Colonic mucosa (tissue), 4 donors: Measurements from ENCODE around the gene HDAC4. TPM values are rescaled to one million over a fixed set of nuclear protein-coding genes. Genes with fewer than 3 reads are reported as not detected.

Source experiments
- DNase-seq: peaks from one replicate; pipeline ENCODE4 v3.0.0-alpha.2; 2020
- H3K27ac ChIP-seq: fragments of 200-600 bp; one replicate; pipeline ENCODE4 v1.8.0; 2021
- H3K27me3 ChIP-seq: fragments of 200-600 bp; one replicate; pipeline ENCODE4 v1.8.0; 2021
- H3K36me3 ChIP-seq: fragments of 200-600 bp; one replicate; pipeline ENCODE4 v1.8.0; 2021
- H3K4me1 ChIP-seq: fragments of 200-600 bp; one replicate; pipeline ENCODE4 v1.8.0; 2021; ENCODE audit warnings: mild to moderate bottlenecking
- H3K4me3 ChIP-seq: fragments of 200-600 bp; one replicate; pipeline ENCODE4 v1.8.0; 2021
- H3K9ac ChIP-seq, 2 donors: one replicate each; pipeline ENCODE4 v1.7.0; 2013; ENCODE audit warnings: control low read depth in 2 of 2, low read depth in 2 of 2, low read length in 2 of 2
- H3K9me3 ChIP-seq: fragments of 200-600 bp; one replicate; pipeline ENCODE4 v1.8.0; 2021
- CTCF ChIP-seq: fragments of 200-600 bp; IDR thresholded peaks from one replicate; pipeline ENCODE4 v1.8.0; 2022; ENCODE audit warnings: antibody characterized with exemption, mild to moderate bottlenecking
- intact Hi-C: fragments of 100-400 bp; cut with DNase I; formaldehyde crosslinking; loops from one replicate; pipeline ENCODE4 v1.14.1; 2022
- total RNA-seq, 2 donors: library from RNA; stranded (reverse); fragmentation: NEBNext Ultra II Directional in 1 of 2; extraction: Animal tissue kit (Norgen Biotek cat#: 25700) in 1 of 2; gene quantifications; one replicate each; pipeline ENCODE4 v1.2.1, GENCODE V29; 2021
- donor health status: healthy.
- donor health status: DM: no; HTN: no; CAD: no.
- donor health status: DM: no; HTN: no; CAD: no.

The HDAC4 gene
- total RNA-seq, 2 donors from 2014 or later: 35.3 to 46.8 TPM

- Histone ChIP-seq H3K4me3 (no peak overlapping the region), H3K9me3 (no peaks in the 10 kb centered on the region), H3K4me1 (no peaks in the 10 kb centered on the region), H3K9ac (no peak overlapping the region), H3K36me3 (no peaks in the 10 kb centered on the region), H3K27ac (no peak overlapping the region), H3K27me3 (no peaks in the 10 kb centered on the region)
- DNase-seq: no peak
- intact Hi-C loops: no loop called here
- no peak for TF ChIP-seq CTCF
Measured at GRCh38 chr2:239089884-239090283, 310.9 kb downstream of the HDAC4 start.

- Histone ChIP-seq H3K9ac (no peak overlapping the region), H3K4me3 (no peak overlapping the region)
Measured at GRCh38 chr2:239087046-239087710, 313.6 kb downstream of the HDAC4 start.

GRCh38 chr2:239086325-239087020 is 314.3 kb downstream of the HDAC4 start:
- no peak for DNase-seq
- Histone ChIP-seq H3K4me3 (no peak overlapping the region), H3K27ac (no peak overlapping the region), H3K9ac (no peak overlapping the region), H3K27me3 (no peaks in the 10 kb centered on the region), H3K4me1 (no peaks in the 10 kb centered on the region), H3K9me3 (no peaks in the 10 kb centered on the region), H3K36me3 (no peaks in the 10 kb centered on the region)
- no peak for TF ChIP-seq CTCF
- intact Hi-C loops: no loop called here

More at GRCh38 chr2:239087046-239087710, 313.6 kb downstream of the HDAC4 start:
- no peaks in the 10 kb centered on the region for H3K36me3 ChIP-seq
- H3K9me3 ChIP-seq: no peaks in the 10 kb centered on the region
- H3K27ac ChIP-seq: no peak overlapping the region
- H3K4me1 ChIP-seq: no peaks in the 10 kb centered on the region
- intact Hi-C loops: no loop called here
- TF ChIP-seq CTCF: no peak
- DNase-seq: no peak
- H3K27me3 ChIP-seq: no peaks in the 10 kb centered on the region

- Histone ChIP-seq H3K36me3 (no peaks in the 10 kb centered on the region), H3K9ac (no peak overlapping the region), H3K27ac (no peak overlapping the region), H3K9me3 (no peaks in the 10 kb centered on the region), H3K27me3 (no peaks in the 10 kb centered on the region), H3K4me3 (no peak overlapping the region), H3K4me1 (no peaks in the 10 kb centered on the region)
- no peak for DNase-seq
- TF ChIP-seq CTCF: no peak
- intact Hi-C loops: no loop called here
Measured at GRCh38 chr2:239085201-239085992, 315.4 kb downstream of the HDAC4 start.

- no peaks in the 10 kb centered on the region for H3K9me3 ChIP-seq
- no peak overlapping the region for H3K27ac ChIP-seq
- no peaks in the 10 kb centered on the region for H3K27me3 ChIP-seq
- DNase-seq: no peak
- intact Hi-C loops: no loop called here
- no peaks in the 10 kb centered on the region for H3K4me1 ChIP-seq
- no peaks in the 10 kb centered on the region for H3K36me3 ChIP-seq
- H3K9ac ChIP-seq: no peak overlapping the region
- no peak overlapping the region for H3K4me3 ChIP-seq
- TF ChIP-seq CTCF: no peak
Measured at GRCh38 chr2:239084007-239084406, 316.8 kb downstream of the HDAC4 start.
